C4-2B (cell line): ENCODE measurements around the gene CRLF1.
A peak's percentile ranks its signal among the peaks of the same experiment; 100 is the strongest.

ENCODE experiments used
- CTCF ChIP-seq: fragments of 450-650 bp; conservative IDR thresholded peaks from 2 replicates; pipeline ENCODE4 v1.5.1; 2017; ENCODE audit warnings: mild to moderate bottlenecking
- ZFX ChIP-seq: fragments of 450-650 bp; IDR thresholded peaks from 2 replicates; pipeline ENCODE4 v1.6.1; 2017

GRCh38 chr19:18571564-18572344, 34.8 kb downstream of the CRLF1 start, which contains the start of gene UBA52:
- TF ChIP-seq CTCF (no peak), ZFX (peak; percentile 83; the same call in 1 of the 2 replicates)
